B cell (primary cell): ENCODE data around the gene ARHGAP29.

Source experiments
- EZH2 ChIP-seq: IDR thresholded peaks from 2 replicates; pipeline ENCODE4 v1.6.1; 2012; ENCODE audit warnings: borderline replicate concordance, low read depth, mild to moderate bottlenecking, moderate library complexity, low read length; ENCODE audit not compliant: insufficient read depth, poor library complexity, severe bottlenecking
- TF ChIP-seq, protein P1 (sequence below): fragments of 200-600 bp; IDR thresholded peaks from one replicate; pipeline ENCODE4 v1.8.0; 2022; ENCODE audit warnings: antibody characterized with exemption, mild to moderate bottlenecking

DNA sequence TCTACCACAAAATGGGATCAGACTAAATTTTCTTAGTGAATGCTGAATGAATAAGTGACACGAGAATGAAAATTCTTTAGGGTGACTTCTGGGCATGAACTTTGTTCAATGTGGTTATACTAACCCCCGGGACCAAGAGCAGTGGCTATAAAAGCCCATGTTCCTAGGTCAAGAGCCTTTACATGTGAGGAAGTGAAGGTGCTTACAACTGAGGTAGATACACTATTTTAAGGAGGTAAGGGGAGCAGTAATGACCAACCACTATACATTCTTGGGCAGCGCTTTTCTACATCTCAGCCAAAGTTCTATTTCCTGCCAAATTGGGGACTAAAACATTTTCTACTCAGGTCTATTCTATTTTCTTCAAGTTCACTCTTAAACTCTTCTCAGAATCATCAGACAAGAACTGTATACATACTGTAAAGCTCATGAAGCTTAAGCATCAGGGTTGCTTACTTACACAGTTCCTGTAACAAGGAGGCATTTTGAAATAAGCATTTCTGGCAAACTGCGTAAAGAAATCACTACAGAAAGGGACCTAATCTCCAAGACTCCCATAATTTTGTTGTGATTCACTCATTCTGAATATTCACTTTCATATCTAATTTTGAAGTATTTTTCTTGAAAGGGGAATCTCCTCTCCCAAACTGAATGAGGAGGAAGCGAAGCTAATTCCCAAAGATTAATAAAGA, 8.5 kb upstream of the ARHGAP29 start:
- TF ChIP-seq, protein P1, sequence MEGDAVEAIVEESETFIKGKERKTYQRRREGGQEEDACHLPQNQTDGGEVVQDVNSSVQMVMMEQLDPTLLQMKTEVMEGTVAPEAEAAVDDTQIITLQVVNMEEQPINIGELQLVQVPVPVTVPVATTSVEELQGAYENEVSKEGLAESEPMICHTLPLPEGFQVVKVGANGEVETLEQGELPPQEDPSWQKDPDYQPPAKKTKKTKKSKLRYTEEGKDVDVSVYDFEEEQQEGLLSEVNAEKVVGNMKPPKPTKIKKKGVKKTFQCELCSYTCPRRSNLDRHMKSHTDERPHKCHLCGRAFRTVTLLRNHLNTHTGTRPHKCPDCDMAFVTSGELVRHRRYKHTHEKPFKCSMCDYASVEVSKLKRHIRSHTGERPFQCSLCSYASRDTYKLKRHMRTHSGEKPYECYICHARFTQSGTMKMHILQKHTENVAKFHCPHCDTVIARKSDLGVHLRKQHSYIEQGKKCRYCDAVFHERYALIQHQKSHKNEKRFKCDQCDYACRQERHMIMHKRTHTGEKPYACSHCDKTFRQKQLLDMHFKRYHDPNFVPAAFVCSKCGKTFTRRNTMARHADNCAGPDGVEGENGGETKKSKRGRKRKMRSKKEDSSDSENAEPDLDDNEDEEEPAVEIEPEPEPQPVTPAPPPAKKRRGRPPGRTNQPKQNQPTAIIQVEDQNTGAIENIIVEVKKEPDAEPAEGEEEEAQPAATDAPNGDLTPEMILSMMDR, result no peak
- no peak for TF ChIP-seq EZH2
